HG02852 (cell line): Measurements from ENCODE around the gene IGIP.

ENCODE experiments used
- ATAC-seq: cut with Tn5 transposase; IDR thresholded peaks from one replicate; pipeline ENCODE4 v1.9.1; 2021; ENCODE audit warnings: mild to moderate bottlenecking, moderate library complexity; ENCODE audit not compliant: unreplicated experiment

Gene IGIP

GRCh38 chr5:140111011-140111858, 14.5 kb upstream of the IGIP start:
- no peak for ATAC-seq

- ATAC-seq: no peak
Observed at GRCh38 chr5:140111859-140112551, 13.7 kb upstream of the IGIP start.

GRCh38 chr5:140112685-140113179, 13.0 kb upstream of the IGIP start:
- no peak for ATAC-seq

GRCh38 chr5:140113180-140113698, 12.5 kb upstream of the IGIP start:
- no peak for ATAC-seq

DNA sequence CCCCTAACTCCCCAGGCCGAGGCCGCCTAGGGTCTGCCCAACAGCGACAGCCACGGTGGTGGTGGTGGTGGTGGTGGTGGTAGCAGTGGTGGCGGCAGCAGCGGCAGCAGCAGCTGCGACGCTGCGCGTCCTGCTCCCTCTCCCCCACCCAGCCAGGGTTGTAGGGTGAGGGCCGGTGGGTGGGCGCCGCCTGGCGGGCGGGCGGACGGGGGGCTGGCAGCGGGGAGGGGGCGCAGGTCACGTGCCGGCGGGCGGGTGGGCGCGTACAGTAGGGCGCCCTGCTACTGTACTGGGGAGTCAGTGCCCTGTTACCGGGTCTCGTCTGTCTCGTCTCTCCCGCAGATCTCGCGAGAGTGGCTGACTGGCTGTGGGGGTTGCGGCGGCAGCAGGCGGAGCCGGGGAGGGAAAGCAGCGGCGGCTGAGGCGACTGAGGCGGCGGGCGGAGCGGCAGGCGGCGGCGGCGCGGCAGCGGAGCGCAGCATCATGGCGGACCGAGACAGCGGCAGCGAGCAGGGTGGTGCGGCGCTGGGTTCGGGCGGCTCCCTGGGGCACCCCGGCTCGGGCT, 12.0 kb upstream of the IGIP start, which contains the start of gene PURA:
Gene PURA, plus strand, starts transcription at position 411 of the 565 bp plus-strand sequence. Its CDS starts 73 bp downstream, at position 484.
- ATAC-seq: peak; percentile 86

DNA sequence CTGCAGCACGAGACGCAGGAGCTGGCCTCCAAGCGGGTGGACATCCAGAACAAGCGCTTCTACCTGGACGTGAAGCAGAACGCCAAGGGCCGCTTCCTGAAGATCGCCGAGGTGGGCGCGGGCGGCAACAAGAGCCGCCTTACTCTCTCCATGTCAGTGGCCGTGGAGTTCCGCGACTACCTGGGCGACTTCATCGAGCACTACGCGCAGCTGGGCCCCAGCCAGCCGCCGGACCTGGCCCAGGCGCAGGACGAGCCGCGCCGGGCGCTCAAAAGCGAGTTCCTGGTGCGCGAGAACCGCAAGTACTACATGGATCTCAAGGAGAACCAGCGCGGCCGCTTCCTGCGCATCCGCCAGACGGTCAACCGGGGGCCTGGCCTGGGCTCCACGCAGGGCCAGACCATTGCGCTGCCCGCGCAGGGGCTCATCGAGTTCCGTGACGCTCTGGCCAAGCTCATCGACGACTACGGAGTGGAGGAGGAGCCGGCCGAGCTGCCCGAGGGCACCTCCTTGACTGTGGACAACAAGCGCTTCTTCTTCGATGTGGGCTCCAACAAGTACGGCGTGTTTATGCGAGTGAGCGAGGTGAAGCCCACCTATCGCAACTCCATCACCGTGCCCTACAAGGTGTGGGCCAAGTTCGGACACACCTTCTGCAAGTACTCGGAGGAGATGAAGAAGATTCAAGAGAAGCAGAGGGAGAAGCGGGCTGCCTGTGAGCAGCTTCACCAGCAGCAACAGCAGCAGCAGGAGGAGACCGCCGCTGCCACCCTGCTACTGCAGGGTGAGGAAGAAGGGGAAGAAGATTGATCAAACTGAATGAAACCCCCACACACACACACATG, 11.2 kb upstream of the IGIP start:
- ATAC-seq: peak; percentile 28

DNA sequence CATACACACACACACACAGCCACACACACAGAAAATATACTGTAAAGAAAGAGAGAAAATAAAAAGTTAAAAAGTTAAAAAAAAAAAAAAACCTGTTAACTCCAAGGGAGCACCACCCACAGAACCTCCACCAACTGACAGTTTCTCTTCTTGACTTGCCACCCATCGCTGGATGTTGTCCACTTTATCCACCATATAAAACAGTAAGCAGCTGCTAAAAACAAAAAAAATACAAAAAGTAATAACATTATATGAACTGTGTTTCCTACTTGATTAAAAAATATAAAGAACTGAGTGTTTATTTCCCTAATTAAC, 10.6 kb upstream of the IGIP start:
- no peak for ATAC-seq

GRCh38 chr5:140116716-140117115, 9.0 kb upstream of the IGIP start:
- ATAC-seq: no peak

DNA sequence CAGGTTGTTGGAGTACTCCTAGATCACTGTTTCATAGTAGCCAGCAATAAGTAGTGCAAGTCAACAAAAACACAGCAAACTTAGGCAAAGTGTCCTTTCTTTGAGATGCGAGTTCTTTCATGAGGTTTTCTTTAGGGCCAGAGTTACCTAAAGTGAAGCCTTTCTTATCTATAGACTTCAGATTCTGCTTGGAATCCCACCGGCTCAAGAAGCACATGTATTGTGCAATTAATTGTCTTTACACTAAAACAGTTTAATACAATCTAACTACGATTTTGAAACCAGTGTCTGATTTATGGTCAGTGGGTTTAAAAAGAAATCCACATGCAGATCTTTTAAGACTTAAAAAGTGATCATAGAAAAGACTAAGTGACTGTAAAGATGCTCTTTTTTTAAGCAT, 8.2 kb upstream of the IGIP start:
- no peak for ATAC-seq

GRCh38 chr5:140118302-140118936, 7.3 kb upstream of the IGIP start:
- no peak for ATAC-seq

- ATAC-seq: no peak
Observed at GRCh38 chr5:140126315-140127012, 727 bp downstream of the IGIP start.

- ATAC-seq: no peak
Observed at GRCh38 chr5:140128376-140128775, 2.6 kb downstream of the IGIP start.

DNA sequence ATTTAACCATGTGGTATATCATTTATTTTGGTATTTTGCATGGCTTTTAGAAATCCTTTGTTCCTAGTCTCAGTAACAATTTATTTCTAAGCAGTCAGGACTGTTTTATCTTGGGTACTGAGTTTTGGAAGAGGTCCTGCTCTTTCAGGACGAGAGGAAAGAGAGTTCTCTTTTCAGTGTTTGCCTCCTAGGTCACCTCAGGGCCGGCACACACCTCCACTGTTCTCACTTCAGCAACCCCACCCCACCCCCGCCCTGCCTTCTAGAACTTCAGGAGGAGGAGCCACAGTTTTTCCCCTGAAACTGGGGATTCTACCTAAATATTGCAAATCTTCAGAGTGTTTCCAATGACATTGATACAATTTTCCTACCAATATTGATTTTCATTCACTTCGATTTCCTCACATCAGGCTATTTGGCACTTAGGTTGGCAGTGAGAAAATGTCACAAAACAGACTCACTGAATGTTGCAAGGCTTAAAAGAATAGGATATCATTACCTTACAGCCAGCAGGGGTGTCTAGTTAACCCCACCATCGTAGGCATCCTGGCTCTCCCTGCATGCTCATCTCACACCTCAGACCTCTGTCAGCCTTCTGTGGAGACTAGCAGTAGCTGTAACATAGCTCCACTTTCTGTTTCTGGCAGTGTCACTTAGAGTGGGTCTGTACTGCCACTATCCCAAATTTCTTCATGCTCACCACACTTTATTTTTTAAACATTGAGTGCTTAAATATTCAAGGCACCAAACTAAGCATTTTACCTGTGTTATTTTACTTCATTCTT, 5.4 kb downstream of the IGIP start:
- no peak for ATAC-seq

GRCh38 chr5:140131967-140132409, 6.3 kb downstream of the IGIP start:
- no peak for ATAC-seq

- no peak for ATAC-seq
Observed at GRCh38 chr5:140133514-140134167, 7.9 kb downstream of the IGIP start.

- ATAC-seq: no peak
Observed at GRCh38 chr5:140134277-140134935, 8.7 kb downstream of the IGIP start.

DNA sequence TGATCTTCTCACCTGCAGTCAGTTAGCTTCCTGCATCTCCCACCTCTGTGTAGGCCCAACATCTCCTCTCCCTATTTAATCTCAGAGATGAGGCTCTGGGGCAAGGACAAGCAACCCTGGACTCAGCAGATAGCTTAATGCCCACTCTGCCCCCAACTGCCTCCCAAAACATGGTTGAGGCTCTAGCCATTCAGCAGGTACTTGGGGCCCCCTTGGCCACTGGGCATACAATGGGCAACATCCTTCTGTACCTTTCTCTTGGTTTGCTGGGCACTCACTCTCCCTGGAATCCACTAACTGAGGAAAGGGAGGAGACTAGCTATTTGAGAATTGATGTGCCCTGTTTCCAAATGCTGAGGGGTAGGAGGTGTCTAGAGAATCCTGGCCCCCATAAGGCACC, 9.4 kb downstream of the IGIP start:
- no peak for ATAC-seq

GRCh38 chr5:140136624-140137023, 10.9 kb downstream of the IGIP start:
- ATAC-seq: no peak
